Uterus (tissue), 4 donors: Measurements from ENCODE around the gene OPRL1. TPM values are rescaled to one million over a fixed set of nuclear protein-coding genes. Genes with fewer than 3 reads are reported as not detected.

ENCODE experiments used
- DNase-seq, 2 donors: peaks; one replicate each; pipeline ENCODE4 v3.0.0-alpha.2; 2019 to 2020
- H3K27ac ChIP-seq, 2 donors: fragments of 200-600 bp; sonication (generic); 1 replicate in 1 of 2; 2 replicates in 1 of 2; pipeline ENCODE4 v1.5.1; 2016 to 2018
- H3K27me3 ChIP-seq, 2 donors: fragments of 200-600 bp; sonication (generic); one replicate each; pipeline ENCODE4 v1.5.1; 2018 to 2019; ENCODE audit warnings: control low read depth in 1 of 2
- H3K36me3 ChIP-seq, 2 donors: fragments of 200-600 bp; sonication (generic); one replicate each; pipeline ENCODE4 v1.5.1; 2019; ENCODE audit warnings: control low read depth in 1 of 2
- H3K4me1 ChIP-seq, 2 donors: fragments of 200-600 bp; sonication (generic); one replicate each; pipeline ENCODE4 v1.5.1; 2018 to 2019; ENCODE audit warnings: control low read depth in 1 of 2
- H3K4me3 ChIP-seq, 2 donors: fragments of 200-600 bp; sonication (generic); 1 replicate in 1 of 2; 2 replicates in 1 of 2; pipeline ENCODE4 v1.5.1; 2018 to 2019; ENCODE audit warnings: mild to moderate bottlenecking in 1 of 2
- H3K9me3 ChIP-seq, 2 donors: fragments of 200-600 bp; sonication (generic); one replicate each; pipeline ENCODE4 v1.5.1; 2019; ENCODE audit warnings: control low read depth in 1 of 2
- CTCF ChIP-seq, 4 experiments: fragments of 200-600 bp in 2 of 4; fragments of 450-650 bp in 2 of 4; sonication (generic) in 2 of 4; IDR thresholded peaks; one replicate each; pipeline ENCODE4 v1.5.1; 2016 to 2019; ENCODE audit warnings: antibody characterized with exemption in 4 of 4, mild to moderate bottlenecking in 2 of 4, moderate library complexity in 1 of 4
- POLR2A ChIP-seq, 2 donors: fragments of 450-650 bp; IDR thresholded peaks; one replicate each; pipeline ENCODE4 v1.6.1; 2016; ENCODE audit warnings: antibody characterized with exemption in 2 of 2, mild to moderate bottlenecking in 1 of 2, moderate library complexity in 1 of 2
- intact Hi-C: fragments of 100-400 bp; cut with DNase I; formaldehyde crosslinking; loops from one replicate; pipeline ENCODE4 v1.15.1; 2023; ENCODE audit warnings: low total_unique reads
- total RNA-seq, 4 donors: library from RNA; depleted of rRNA in 3 of 4; stranded (reverse); fragments of >200 nt in 3 of 4; gene quantifications; one replicate each; pipeline versions ENCODE4 v1.1.0 to v1.2.4, GENCODE V29; 2014 to 2023
- donor health status: DM: yes; HTN: yes; CAD: no.

Gene OPRL1
- total RNA-seq, 4 donors from 2014 or later: 0.51 to 1.9 (median 0.64) TPM; not detected in 1

- TF ChIP-seq POLR2A (IDR thresholded peaks at IDR 0.05) (no peak), CTCF (IDR thresholded peaks at IDR 0.05) (no peak)
- H3K27ac ChIP-seq: peak overlapping the region; percentile 68 to 71
- peaks cover 0 to 14% of the 10 kb centered on the region in 2 donors for H3K4me1 ChIP-seq
- H3K36me3 ChIP-seq: no peaks in the 10 kb centered on the region
- H3K27me3 ChIP-seq: no peaks in the 10 kb centered on the region
- H3K9me3 ChIP-seq: no peaks in the 10 kb centered on the region
- DNase-seq: no peak
- intact Hi-C loops: no loop called here
- H3K4me3 ChIP-seq: no peak overlapping the region
Measured at GRCh38 chr20:64050261-64051032, 29.4 kb upstream of the OPRL1 start.

GRCh38 chr20:64051033-64051452 lies 28.8 kb upstream of the OPRL1 start:
- intact Hi-C loops: no loop called here

GRCh38 chr20:64051561-64052325 lies 28.1 kb upstream of the OPRL1 start:
- no peaks in the 10 kb centered on the region for H3K27me3 ChIP-seq
- H3K36me3 ChIP-seq: no peaks in the 10 kb centered on the region
- peaks cover 0 to 14% of the 10 kb centered on the region in 2 donors for H3K4me1 ChIP-seq
- DNase-seq: peak in 1 of 2 donors; percentile 82
- H3K27ac ChIP-seq: peak overlapping the region; percentile 68 to 71
- no peak overlapping the region for H3K4me3 ChIP-seq
- TF ChIP-seq CTCF (IDR thresholded peaks at IDR 0.05) (no peak), POLR2A (IDR thresholded peaks at IDR 0.05) (peak; percentile 7 to 43)
- intact Hi-C loops: no loop called here
- no peaks in the 10 kb centered on the region for H3K9me3 ChIP-seq

More at GRCh38 chr20:64051033-64051452, 28.8 kb upstream of the OPRL1 start:
- Histone ChIP-seq H3K27me3 (no peaks in the 10 kb centered on the region), H3K4me3 (no peak overlapping the region), H3K4me1 (peaks cover 0 to 14% of the 10 kb centered on the region in 2 donors), H3K27ac (peak overlapping the region; percentile 68 to 71), H3K9me3 (no peaks in the 10 kb centered on the region), H3K36me3 (no peaks in the 10 kb centered on the region)
- no peak for DNase-seq
- no peak for TF ChIP-seq CTCF (IDR thresholded peaks at IDR 0.05)
- no peak for TF ChIP-seq POLR2A (IDR thresholded peaks at IDR 0.05)

GRCh38 chr20:64052326-64052722 lies 27.6 kb upstream of the OPRL1 start:
- no peaks in the 10 kb centered on the region for H3K27me3 ChIP-seq
- H3K4me3 ChIP-seq: no peak overlapping the region
- no peak for DNase-seq
- H3K36me3 ChIP-seq: no peaks in the 10 kb centered on the region
- intact Hi-C loops: no loop called here
- no peaks in the 10 kb centered on the region for H3K9me3 ChIP-seq
- TF ChIP-seq CTCF (IDR thresholded peaks at IDR 0.05) (no peak), POLR2A (IDR thresholded peaks at IDR 0.05) (no peak)
- peaks cover 0 to 17% of the 10 kb centered on the region in 2 donors for H3K4me1 ChIP-seq
- H3K27ac ChIP-seq: peak overlapping the region; percentile 62 to 71
